ENCODE results near the gene HSBP1L1. TPM values are rescaled to one million over a fixed set of nuclear protein-coding genes. Genes with fewer than 3 reads are reported as not detected.

HSBP1L1 gene
- total RNA-seq, 6 experiments from 2014 or later, result 16.8 to 35.1 (median 23.7) TPM

DNA sequence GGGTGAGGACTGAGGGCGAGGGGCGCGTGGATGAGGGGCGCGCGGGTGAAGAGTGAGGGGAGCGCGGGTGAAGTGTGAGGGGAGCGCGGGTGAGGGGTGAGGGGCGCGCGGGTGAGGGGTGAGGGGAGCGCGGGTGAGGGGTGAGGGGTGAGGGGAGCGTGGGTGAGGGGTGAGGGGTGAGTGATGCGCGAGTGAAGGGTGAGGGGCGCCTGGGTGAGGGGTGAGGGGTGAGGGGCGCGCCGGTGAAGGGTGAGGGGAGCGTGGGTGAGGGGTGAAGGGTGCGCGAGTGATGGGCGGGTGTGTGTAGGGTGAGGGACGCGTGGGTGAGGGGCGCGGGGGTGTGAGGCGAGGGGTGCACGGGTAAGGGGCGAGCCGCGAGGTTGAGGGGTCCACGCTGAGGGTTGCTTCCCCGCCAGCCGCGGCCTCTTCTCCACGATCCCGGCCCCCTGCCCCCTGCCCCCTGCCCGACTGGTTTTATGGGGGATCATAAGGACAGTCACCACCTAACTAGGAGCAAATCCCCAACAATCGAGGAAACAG, 11.9 kb upstream of the HSBP1L1 start:
- no peaks in the 10 kb centered on the region for H3K9me3 ChIP-seq
- peak overlapping the region in 2 of 3 donors; percentile 50 to 93 for H3K27ac ChIP-seq
- H3K4me1 ChIP-seq, result peaks cover 0 to 24% (median 2%) of the 10 kb centered on the region in 4 donors
- peak overlapping the region; percentile 89 to 91 (median 90) for H3K4me3 ChIP-seq
- TF ChIP-seq, protein P1, sequence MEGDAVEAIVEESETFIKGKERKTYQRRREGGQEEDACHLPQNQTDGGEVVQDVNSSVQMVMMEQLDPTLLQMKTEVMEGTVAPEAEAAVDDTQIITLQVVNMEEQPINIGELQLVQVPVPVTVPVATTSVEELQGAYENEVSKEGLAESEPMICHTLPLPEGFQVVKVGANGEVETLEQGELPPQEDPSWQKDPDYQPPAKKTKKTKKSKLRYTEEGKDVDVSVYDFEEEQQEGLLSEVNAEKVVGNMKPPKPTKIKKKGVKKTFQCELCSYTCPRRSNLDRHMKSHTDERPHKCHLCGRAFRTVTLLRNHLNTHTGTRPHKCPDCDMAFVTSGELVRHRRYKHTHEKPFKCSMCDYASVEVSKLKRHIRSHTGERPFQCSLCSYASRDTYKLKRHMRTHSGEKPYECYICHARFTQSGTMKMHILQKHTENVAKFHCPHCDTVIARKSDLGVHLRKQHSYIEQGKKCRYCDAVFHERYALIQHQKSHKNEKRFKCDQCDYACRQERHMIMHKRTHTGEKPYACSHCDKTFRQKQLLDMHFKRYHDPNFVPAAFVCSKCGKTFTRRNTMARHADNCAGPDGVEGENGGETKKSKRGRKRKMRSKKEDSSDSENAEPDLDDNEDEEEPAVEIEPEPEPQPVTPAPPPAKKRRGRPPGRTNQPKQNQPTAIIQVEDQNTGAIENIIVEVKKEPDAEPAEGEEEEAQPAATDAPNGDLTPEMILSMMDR (IDR thresholded peaks at IDR 0.05), result no peak
- TF ChIP-seq POLR2A (IDR thresholded peaks at IDR 0.05), result no peak
- intact Hi-C loops (cut with DNase I), result no loop called here
- peaks cover 0 to 3% (median 0%) of the 10 kb centered on the region in 4 donors for H3K36me3 ChIP-seq
- ATAC-seq (no peak), DNase-seq (peak in 1 of 3 donors; percentile 52)
- 19% methylated on average over 27 of the region's 43 CpGs for WGBS (ENCODE audit: insufficient coverage, low coverage, low lambda C conversion rate, missing lambda C conversion rate)
- no peaks in the 10 kb centered on the region for H3K27me3 ChIP-seq

DNA sequence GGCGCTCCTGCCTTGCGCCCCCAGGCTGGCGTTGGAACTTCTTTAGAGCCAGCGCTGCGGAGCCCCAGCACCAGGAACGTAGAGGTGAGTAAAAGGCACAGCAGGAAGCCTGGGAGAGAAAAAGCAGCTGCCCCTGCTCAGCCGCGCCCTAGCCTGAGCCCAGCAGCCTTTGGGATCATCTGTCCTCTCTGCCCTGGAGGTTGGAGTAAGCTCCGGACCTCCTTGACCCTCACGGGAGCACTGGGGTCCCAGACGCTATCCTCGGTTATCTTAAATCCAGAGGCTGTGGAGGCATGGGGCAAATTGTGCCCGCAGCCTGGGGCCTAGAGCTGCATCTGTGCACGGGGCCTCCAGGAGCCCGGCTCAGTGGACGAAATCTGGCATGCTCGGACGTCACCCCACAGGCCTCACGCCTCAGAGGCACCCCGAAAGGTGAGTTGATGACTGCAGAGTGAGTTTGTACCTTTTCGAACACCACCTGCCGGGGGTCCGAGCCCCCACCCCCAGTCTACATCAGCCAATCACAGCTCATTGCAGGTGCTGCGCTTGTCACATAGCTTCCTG, 11.4 kb upstream of the HSBP1L1 start:
- ATAC-seq, result no peak
- no peak overlapping the region for H3K27ac ChIP-seq
- WGBS (ENCODE audit: insufficient coverage, low coverage, low lambda C conversion rate, missing lambda C conversion rate), result 67% methylated on average over 2 of the region's 24 CpGs
- H3K4me3 ChIP-seq, result no peak overlapping the region
- H3K9me3 ChIP-seq, result no peaks in the 10 kb centered on the region
- intact Hi-C loops (cut with DNase I), result no loop called here
- peaks cover 0 to 20% (median 0%) of the 10 kb centered on the region in 4 donors for H3K4me1 ChIP-seq
- DNase-seq, result no peak
- no peaks in the 10 kb centered on the region for H3K27me3 ChIP-seq
- TF ChIP-seq POLR2A (IDR thresholded peaks at IDR 0.05), result no peak
- TF ChIP-seq, protein P1 (IDR thresholded peaks at IDR 0.05), result no peak
- H3K36me3 ChIP-seq, result no peaks in the 10 kb centered on the region

DNA sequence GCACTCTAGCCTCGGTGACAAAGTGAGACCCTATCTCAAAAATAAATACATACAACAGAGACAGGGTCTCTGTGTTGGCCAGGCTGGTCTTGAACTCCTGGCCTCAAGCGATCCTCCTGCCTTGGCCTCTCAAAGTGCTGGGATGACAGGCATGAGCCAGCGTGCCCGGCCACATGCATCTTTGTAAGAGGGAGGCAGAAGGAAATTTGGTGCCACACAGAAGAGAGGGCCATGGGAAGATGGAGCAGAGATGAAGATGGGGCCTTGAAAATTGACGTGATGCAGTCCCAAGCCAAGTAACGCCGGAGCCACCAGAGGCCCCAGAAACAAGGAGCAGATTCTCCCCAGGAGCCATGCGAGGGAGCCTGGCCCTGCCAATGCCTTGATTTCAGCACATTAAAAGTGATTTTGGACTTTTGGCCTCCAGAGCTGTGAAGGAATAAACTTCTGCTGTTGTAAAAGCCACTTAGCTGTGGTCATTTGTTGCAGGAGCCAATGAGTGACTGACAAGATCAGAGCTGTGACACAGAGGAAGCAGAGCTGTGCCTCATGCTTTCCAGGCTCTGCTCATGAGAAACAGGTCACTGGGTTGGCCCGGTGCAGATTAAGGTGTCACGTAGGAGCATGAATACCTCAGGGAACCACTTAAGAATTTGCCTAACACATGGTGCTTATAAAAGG, 10.3 kb upstream of the HSBP1L1 start:
- ATAC-seq, result no peak
- Histone ChIP-seq H3K9me3 (no peaks in the 10 kb centered on the region), H3K27me3 (no peaks in the 10 kb centered on the region), H3K4me3 (no peak overlapping the region), H3K27ac (no peak overlapping the region), H3K4me1 (peaks cover 0 to 10% (median 0%) of the 10 kb centered on the region in 4 donors), H3K36me3 (no peaks in the 10 kb centered on the region)
- WGBS (ENCODE audit: insufficient coverage, low coverage, low lambda C conversion rate, missing lambda C conversion rate), result 73% methylated on average over 10 of the region's 10 CpGs
- intact Hi-C loops (cut with DNase I), result no loop called here
- no peak for TF ChIP-seq POLR2A (IDR thresholded peaks at IDR 0.05)
- TF ChIP-seq, protein P1 (IDR thresholded peaks at IDR 0.05), result no peak
- peak in 1 of 3 donors; percentile 41 for DNase-seq

DNA sequence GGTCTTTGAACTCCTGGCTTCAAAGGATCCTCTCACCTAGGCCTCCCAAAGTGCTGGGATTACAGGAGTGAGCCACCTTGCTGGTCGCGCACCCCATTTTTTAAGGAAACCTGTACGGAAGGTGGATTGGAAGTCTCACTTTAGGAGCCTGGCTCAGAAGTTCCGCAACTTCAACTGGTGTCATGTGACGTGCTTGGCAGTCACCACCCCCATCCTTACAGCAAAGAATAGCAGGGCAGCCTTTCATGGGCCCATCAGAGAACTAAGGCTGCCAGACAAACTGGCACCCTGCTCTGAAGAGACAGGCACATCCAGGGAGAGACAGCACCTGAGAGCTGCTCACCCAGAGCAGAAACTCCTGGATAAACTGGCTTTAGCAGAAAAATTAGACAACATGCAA, 9.7 kb upstream of the HSBP1L1 start:
- DNase-seq, result no peak
- 76% methylated on average over 5 of the region's 5 CpGs for WGBS (ENCODE audit: insufficient coverage, low coverage, low lambda C conversion rate, missing lambda C conversion rate)

More for the DNA sequence above, 9.7 kb upstream of the HSBP1L1 start:
- ATAC-seq, result no peak
- Histone ChIP-seq H3K4me1 (peaks cover 0 to 5% (median 0%) of the 10 kb centered on the region in 4 donors), H3K27me3 (no peaks in the 10 kb centered on the region), H3K27ac (no peak overlapping the region), H3K9me3 (no peaks in the 10 kb centered on the region), H3K36me3 (no peaks in the 10 kb centered on the region), H3K4me3 (no peak overlapping the region)
- TF ChIP-seq, protein P1 (IDR thresholded peaks at IDR 0.05), result no peak
- no peak for TF ChIP-seq POLR2A (IDR thresholded peaks at IDR 0.05)
- intact Hi-C loops (cut with DNase I), result no loop called here

All from right lobe of liver (tissue), 6 donors.